NK-92 (cell line): ENCODE data around the gene ZC3H10.
A peak's percentile ranks its signal among the peaks of the same experiment; 100 is the strongest.
"Not testable (repeated sequence)": the region's sequence is repeated elsewhere in the genome, so short reads cannot be mapped to it uniquely, and the experiment has no call there.

Experiments used
- DNase-seq: peaks from one replicate; lab custom pipeline; 2025; ENCODE audit not compliant: unreplicated experiment; lab: John Stamatoyannopoulos, UW

Gene ZC3H10

GRCh38 chr12:56152756-56153677 is 35.0 kb downstream of the ZC3H10 start:
- no peak for DNase-seq

DNA sequence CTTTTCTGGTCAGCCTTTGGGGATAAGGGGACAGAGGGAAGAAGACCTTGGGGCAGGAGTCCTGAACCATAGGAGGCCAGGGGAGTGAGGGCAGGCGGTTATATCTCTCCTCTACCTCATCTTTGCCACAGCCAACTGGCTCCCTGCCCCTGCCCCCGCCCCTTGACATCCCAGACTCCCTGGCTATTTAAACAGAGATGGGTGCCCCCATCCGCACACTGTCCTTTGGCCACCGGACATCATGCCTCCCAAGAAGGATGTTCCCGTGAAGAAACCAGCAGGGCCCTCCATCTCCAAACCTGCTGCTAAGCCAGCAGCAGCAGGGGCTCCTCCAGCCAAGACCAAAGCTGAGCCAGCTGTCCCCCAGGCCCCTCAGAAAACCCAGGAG is 35.6 kb downstream of the ZC3H10 start:
- DNase-seq = no peak

DNA sequence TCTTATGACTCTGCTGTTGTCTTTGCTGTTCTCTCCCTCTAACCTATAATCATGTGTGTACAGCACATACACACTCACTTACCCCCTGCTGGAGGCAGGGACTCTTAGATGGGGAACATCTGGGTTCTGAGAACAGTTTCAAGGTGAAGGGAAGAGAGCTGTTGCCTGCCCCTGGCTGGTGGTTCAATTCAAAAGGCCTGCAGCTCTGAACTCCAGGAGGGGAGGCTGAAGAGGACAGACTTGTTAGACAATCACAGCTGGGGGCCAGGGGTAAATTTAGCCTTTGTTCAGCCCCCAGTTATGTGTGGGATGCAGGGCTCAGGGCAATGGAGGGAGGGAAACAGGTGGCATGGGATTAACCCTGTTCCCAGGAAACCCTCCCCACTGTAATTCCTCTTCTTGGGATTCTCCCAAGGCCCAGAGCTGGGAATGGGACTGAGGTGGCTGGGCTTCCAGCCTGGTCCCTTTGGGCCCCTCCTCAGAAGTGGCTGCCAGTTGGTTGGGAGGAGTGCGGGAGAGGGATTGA is 36.2 kb downstream of the ZC3H10 start:
- DNase-seq = no peak

DNA sequence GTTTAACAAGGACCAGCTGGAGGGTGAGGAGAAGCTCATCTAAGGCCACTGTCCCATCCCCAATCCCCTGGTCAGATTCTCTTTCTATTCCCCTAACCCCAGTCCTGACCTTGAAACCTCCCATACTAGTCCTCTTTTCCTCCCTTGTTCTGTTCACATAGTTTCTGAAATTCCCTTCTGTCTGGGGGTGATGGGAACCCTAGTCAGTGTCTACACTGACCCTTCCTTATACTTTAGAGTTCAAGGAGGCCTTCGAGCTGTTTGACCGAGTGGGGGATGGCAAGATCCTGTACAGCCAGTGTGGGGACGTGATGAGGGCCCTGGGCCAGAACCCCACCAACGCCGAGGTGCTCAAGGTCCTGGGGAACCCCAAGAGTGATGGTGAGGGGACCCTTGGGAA is 36.8 kb downstream of the ZC3H10 start:
- DNase-seq = no peak

DNA sequence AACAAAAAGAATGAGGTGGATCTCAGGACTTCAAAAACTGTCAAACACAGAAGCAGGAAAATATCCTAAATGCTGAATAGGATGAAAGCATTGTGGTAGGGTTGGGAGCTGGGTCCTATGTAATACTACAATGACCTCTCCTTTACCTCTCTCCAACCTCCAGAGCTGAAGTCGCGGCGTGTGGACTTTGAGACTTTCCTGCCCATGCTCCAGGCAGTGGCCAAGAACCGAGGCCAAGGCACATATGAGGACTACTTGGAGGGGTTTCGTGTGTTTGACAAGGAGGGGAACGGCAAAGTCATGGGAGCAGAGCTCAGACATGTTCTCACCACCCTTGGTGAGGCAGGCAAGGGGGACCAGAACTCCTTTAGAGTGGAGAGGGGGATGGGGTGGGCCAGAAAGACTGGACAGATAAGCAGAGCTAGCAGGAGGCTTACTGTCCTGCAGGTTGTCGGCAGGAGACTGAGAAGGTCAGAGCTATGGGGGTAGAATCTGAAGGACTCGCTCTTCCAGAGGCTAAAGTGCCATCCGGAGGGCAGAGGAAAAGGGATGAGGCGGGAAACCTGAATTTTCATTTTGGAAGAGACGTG is 37.3 kb downstream of the ZC3H10 start:
- DNase-seq = no peak

- not testable (repeated sequence) for DNase-seq
Measured at GRCh38 chr12:56156464-56157200, 38.6 kb downstream of the ZC3H10 start.

- DNase-seq = no peak
Measured at GRCh38 chr12:56157201-56158028, 39.3 kb downstream of the ZC3H10 start.

DNA sequence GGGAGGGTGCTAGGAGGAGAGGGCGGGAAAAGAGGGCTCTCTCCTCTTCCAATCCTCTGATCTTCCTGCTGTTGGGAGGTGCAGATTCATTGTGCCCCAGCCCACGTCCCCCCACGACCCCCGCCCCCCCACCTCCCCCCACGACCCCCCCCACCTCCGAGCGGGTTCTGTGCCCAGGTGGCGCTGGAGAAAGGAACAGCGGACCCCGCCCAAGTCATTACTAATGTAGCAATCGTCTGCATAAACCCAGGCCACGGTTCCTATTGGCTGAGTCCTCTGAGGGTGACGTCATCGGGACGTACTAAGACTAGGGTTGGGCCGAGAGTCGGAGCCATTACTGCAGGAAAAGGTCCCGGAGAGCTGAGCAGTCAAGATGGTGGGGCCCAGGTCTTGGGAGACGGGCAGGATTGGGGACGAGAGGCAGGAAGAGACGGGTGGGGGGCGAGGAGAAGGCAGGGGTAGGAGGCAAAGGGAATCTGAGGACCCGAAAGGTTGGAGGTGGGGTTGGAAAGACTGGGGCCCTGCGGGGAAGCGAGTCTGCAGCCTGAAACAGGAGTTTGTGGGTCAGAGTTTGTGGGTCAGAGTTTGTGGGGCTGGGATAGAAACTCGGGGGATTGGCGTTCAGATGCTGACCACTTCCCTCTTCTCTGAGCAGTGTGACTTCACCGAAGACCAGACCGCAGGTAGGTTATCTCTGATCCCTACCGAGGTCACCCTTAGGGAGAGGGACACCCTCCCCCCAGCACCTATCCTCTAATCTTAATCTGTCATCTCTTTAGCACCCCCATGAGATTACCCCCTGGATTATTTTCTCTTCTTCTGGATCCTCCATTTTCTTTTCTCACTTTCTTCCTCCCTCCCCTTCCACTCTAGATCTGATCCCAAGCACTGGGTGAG is 40.2 kb downstream of the ZC3H10 start, which contains the start of gene MYL6:
MYL6 (plus strand) TSS at position 331 of the 897 bp plus-strand sequence; CDS start at position 374, 43 bp downstream.
- DNase-seq = peak; percentile 53

GRCh38 chr12:56158926-56159461 is 40.9 kb downstream of the ZC3H10 start:
- DNase-seq = no peak

- no peak for DNase-seq
Measured at GRCh38 chr12:56159482-56160192, 41.6 kb downstream of the ZC3H10 start.

DNA sequence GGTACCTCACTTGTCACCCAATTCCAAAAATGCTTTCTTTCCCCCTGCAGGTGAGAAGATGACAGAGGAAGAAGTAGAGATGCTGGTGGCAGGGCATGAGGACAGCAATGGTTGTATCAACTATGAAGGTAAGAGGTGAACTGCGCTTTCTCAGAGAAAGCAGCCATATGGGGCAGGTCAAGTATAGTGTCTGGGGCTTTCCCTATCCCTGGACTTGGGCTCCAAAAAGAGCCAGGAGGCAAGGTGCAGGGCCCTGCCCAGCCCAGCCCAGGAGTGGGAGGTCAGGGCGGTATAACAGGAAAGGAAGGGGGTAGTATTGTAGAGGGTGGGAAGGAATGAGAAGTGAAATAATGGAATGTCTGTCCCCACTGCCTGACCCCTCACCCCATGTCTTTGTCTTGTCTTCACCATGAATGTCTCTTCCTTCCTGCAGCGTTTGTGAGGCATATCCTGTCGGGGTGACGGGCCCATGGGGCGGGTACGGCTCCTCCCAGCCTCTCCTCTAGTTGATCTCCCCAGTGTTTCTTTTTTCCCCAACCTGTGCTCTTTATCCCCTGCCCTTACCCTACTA is 42.2 kb downstream of the ZC3H10 start:
- DNase-seq = no peak

DNA sequence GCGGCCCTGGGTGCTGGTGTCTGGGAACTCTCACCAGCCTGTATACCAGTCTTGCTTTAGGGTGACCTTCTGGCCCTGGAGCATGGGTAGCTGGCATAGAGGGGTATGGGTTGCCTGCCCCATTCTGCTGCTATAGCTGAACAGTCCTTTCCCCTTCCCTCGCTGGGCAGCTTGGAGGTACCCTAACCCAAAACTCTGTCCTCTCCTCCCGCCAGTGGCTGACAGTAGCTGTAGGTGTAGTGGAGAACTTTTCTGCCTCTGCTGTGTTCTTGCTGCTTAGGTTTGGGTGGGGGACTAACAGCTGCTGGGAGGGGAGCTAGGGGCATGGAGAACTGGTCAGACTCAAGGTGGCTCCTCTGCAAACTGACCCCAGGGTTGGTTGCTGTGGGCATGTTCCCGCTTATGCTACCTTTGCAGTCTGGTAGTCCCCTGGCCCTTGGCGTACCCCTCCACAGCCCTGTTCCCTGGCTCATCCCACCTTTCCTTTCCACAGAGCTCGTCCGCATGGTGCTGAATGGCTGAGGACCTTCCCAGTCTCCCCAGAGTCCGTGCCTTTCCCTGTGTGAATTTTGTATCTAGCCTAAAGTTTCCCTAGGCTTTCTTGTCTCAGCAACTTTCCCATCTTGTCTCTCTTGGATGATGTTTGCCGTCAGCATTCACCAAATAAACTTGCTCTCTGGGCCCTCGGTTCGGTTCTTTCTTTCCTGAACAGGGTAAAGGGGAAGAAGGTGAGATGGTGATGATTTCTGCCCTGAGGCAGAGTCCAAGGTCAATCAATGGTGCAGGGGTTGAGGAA is 43.0 kb downstream of the ZC3H10 start:
- no peak for DNase-seq

GRCh38 chr12:56161690-56162351 is 43.8 kb downstream of the ZC3H10 start:
- no peak for DNase-seq

GRCh38 chr12:56162468-56163290 is 44.6 kb downstream of the ZC3H10 start:
- DNase-seq = no peak

GRCh38 chr12:56163533-56164344 is 45.7 kb downstream of the ZC3H10 start:
- no peak for DNase-seq
